Small intestine (tissue), 7 donors: Measurements from ENCODE around the gene CD2. TPM values are rescaled to one million over a fixed set of nuclear protein-coding genes. Genes with fewer than 3 reads are reported as not detected.

Experiments
- DNase-seq, 2 donors: peaks; one replicate each; pipeline versions ENCODE4 v3.0.0 to v3.0.0-alpha.2; 2013
- FAIRE-seq: peaks from 2 replicates; lab custom pipeline; 2012; peaks lifted over from hg19 to GRCh38; lab: Jason Lieb, UNC
- H3K27ac ChIP-seq, 3 donors: one replicate each; pipeline ENCODE4 v1.5.1; 2013; ENCODE audit warnings: low read length in 2 of 3, mild to moderate bottlenecking in 2 of 3, control low read depth in 1 of 3, inconsistent platforms in 1 of 3, low read depth in 1 of 3, moderate library complexity in 1 of 3
- H3K27me3 ChIP-seq, 3 donors: one replicate each; pipeline ENCODE4 v1.6.1; 2013; ENCODE audit warnings: low read length in 3 of 3, inconsistent platforms in 1 of 3; ENCODE audit not compliant: control insufficient read depth in 3 of 3, insufficient read depth in 3 of 3
- H3K36me3 ChIP-seq, 3 donors: one replicate each; pipeline ENCODE4 v1.6.1; 2013; ENCODE audit warnings: low read length in 3 of 3, inconsistent platforms in 1 of 3, low read depth in 1 of 3, mild to moderate bottlenecking in 1 of 3, moderate library complexity in 1 of 3; ENCODE audit not compliant: control insufficient read depth in 3 of 3, insufficient read depth in 2 of 3
- H3K4me1 ChIP-seq, 3 donors: one replicate each; pipeline ENCODE4 v1.6.1; 2013; ENCODE audit warnings: low read length in 2 of 3, inconsistent platforms in 1 of 3, low read depth in 1 of 3, mild to moderate bottlenecking in 1 of 3, moderate library complexity in 1 of 3; ENCODE audit not compliant: control insufficient read depth in 3 of 3, insufficient read depth in 2 of 3
- H3K4me3 ChIP-seq, 3 donors: one replicate each; pipeline ENCODE4 v1.5.1; 2013; ENCODE audit warnings: low read length in 3 of 3, control low read depth in 1 of 3, inconsistent platforms in 1 of 3, low read depth in 1 of 3, mild to moderate bottlenecking in 1 of 3, moderate library complexity in 1 of 3
- H3K9me3 ChIP-seq, 2 donors: one replicate each; pipeline ENCODE4 v1.6.1; 2013; ENCODE audit warnings: low read depth in 1 of 2, low read length in 1 of 2; ENCODE audit not compliant: control insufficient read depth in 2 of 2, insufficient read depth in 1 of 2
- WGBS, 3 donors: extraction: QIAGEN DNeasy Blood & Tissue Kit; methylation state at CpG; one replicate each; pipeline ENCODE4 v1.1.7; 2013; 5-methylcytosine and 5-hydroxymethylcytosine counted together
- polyA plus RNA-seq, 4 donors: library from polyadenylated mRNA; stranded (reverse) in 3 of 4; unstranded in 1 of 4; fragments of 200-250 nt in 3 of 4; fragments of 120-200 nt in 1 of 4; gene quantifications; one replicate each; pipeline versions ENCODE4 v1.2.1 to v1.2.3, GENCODE V29; 2013
- donor health status: healthy with polysubstance abuse.
- donor health status: control.
- donor health status: control.
- donor health status: Bipolar disorder and iron deficiency.
- donor health status: healthy.

The CD2 gene
- polyA plus RNA-seq, 4 donors: 2.1 to 14.9 (median 5.1) TPM

DNA sequence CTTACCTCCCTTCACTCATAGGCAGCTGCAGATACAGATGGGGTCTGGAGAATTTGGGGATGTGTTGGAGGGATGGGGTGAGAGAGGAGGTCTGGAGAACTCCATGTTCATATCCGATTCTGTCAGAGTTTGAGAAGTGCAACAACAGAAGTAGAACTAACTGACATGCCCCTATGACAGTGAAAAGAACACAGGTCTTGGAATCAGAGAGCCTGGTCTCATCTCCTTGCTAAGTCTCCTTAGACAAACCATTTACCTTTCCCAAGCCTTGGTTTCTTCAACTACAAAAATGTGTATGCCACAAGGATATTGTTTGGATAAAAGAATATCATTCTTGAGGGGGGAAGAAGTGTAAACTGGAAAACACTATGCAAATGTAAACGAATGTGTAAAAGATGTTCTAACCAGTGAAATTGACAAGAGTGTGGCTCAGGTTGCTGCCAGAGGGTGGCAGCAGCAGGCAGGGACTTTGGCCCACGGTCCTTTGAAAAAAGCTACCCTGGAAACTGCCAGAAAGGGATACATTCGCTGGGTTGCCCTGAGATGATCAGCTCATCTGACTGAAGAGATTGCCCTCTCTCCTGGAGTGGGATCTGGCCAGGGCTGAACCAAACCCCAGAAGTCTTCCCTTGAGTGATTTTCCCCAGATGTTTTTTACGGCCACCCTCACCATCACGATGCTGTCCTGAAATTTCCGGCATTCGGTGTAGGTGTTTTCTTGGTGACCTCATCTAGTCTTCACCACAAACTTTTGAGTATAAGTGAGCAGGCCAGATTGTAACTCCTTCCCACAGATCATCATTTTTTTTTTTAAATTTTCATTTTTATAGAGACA is 17.0 kb upstream of the CD2 start:
- Histone ChIP-seq H3K27me3 (no peaks in the 10 kb centered on the region), H3K9me3 (peaks cover 0 to 10% of the 10 kb centered on the region in 2 donors), H3K4me1 (no peaks in the 10 kb centered on the region), H3K36me3 (no peaks in the 10 kb centered on the region), H3K27ac (peak overlapping the region in 1 of 3 donors; percentile 6), H3K4me3 (no peak overlapping the region)
- 34 to 50% (median 44%) methylated on average over 8 of the region's 8 CpGs for WGBS, 3 donors
- FAIRE-seq (no peak), DNase-seq (peak; percentile 64 to 66)

DNA sequence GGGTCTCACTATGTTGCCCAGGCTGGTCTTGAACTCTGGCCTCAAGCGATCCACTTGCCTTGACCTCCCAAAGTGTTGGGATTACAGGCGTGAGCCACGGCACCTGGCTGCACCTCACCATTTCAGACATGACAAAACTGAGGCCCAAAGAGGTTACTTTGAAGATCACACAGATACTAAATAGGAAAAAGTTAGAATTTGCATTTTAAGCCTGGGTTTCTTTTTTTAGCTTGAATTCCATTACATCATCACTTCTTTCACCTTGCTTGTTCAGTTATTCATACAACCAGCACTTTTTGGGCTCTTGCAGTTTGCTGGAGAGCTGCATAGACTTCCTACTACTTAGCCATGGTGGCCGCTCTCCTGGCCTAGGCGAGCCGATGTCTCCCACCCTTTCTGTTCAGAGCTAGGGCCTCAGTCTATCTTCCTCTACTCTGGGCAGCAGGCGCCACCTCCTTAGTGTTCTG is 16.3 kb upstream of the CD2 start:
- peaks cover 0 to 16% of the 10 kb centered on the region in 2 donors for H3K9me3 ChIP-seq

DNA sequence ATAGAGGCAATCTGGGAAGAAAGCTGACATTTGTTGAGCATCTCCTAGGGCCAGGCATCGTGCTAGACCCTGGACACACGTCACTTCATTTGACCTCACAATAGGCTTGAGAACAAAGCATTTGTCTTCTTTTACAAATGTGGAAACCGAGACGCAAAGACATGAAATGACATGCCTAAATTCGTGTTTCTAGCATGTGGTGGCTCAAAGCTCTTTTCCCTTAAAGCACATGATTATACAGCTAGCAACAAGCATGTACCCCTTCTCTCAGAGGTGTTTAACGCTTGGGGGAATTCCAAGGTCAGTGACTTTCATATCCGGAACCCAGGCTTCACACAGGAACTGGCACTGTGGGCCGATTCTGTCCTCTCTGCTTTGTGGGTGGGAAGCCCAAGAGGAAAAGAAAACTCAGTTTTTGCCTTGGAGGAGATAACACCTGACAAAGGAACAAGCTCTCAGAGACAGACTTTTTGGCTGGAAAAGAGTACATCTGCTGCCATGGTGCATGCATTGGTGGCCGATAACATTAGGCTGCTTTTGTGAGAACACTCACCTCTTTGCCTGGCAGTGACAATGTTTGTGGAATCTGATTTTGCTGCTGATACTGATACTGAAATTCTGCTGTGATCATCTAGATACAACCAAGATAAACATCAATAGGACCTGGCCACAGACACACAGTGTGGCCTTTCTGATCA is 15.4 kb upstream of the CD2 start:
- H3K36me3 ChIP-seq: no peaks in the 10 kb centered on the region
- DNase-seq (no peak), FAIRE-seq (no peak)
- WGBS, 3 donors: 65 to 83% (median 71%) methylated on average over 9 of the region's 9 CpGs
- H3K9me3 ChIP-seq: peaks cover 1 to 24% of the 10 kb centered on the region in 2 donors
- H3K27me3 ChIP-seq: no peaks in the 10 kb centered on the region
- H3K4me1 ChIP-seq: no peaks in the 10 kb centered on the region
- peak overlapping the region in 2 of 3 donors; percentile 19 to 27 for H3K27ac ChIP-seq
- no peak overlapping the region for H3K4me3 ChIP-seq

More for the DNA sequence above, 16.3 kb upstream of the CD2 start:
- peak overlapping the region in 2 of 3 donors; percentile 27 to 49 for H3K27ac ChIP-seq
- FAIRE-seq (no peak), DNase-seq (no peak)
- H3K4me1 ChIP-seq: no peaks in the 10 kb centered on the region
- H3K36me3 ChIP-seq: no peaks in the 10 kb centered on the region
- H3K27me3 ChIP-seq: no peaks in the 10 kb centered on the region
- H3K4me3 ChIP-seq: no peak overlapping the region
- WGBS, 3 donors: 75 to 85% (median 78%) methylated on average over 7 of the region's 7 CpGs

DNA sequence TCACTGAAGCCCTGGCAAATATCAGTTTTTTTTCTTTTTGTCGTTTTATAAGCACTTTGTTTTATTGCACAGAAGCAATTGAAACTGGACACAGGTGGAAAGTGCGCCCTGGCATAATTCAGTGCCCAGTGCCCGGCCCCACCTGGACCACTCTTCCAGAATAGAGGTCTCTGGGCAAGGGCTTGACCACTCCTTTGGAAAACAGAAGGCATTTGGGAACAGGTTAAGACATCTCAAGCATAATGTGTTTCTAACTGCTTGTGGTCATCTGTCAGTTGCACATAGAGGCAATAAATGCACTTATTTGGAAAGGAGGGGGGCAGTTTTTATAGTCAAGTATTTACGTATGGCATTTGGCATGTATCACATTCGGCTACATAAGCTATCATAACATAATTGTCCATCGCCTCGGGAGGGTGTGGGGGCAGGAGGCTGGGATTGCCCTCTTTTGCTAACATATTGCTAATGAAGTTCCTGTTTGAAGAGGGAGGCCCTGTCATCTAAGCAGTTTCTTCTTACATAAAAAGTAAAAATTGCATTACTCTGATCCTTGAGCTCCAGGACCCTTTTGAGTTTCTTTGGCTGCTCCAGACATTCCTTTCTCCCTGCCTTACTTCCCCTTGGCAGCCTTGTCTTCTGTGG is 14.7 kb upstream of the CD2 start:
- Histone ChIP-seq H3K9me3 (peaks cover 5 to 28% of the 10 kb centered on the region in 2 donors), H3K27ac (peak overlapping the region in 2 of 3 donors; percentile 24 to 56), H3K4me1 (no peaks in the 10 kb centered on the region), H3K4me3 (no peak overlapping the region), H3K27me3 (no peaks in the 10 kb centered on the region), H3K36me3 (no peaks in the 10 kb centered on the region)
- FAIRE-seq (no peak), DNase-seq (no peak)
- 79 to 82% (median 81%) methylated on average over 7 of the region's 7 CpGs for WGBS, 3 donors

DNA sequence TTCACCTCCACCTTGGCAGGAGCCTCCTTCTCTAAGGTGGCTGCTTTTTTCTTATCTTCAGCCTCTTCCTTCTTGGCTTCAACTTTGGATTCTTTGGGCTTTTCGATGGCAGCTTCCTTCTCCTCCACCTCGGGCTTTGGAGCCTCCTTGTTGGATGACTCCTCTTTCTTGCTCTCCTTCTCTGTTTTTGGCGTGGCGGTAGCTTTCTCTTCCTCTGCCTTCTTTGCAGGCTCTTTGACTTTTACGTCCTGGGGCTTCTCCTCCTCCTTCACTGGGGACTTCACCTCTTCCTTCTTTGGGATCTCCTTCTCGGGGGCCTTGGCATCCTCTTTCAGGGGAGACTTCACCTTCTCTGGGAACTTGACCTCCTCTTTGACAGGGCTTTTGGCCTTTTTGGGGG is 13.9 kb upstream of the CD2 start:
- WGBS, 3 donors: 93 to 96% (median 93%) methylated on average over 6 of the region's 6 CpGs
- Histone ChIP-seq H3K4me3 (no peak overlapping the region), H3K4me1 (no peaks in the 10 kb centered on the region), H3K36me3 (no peaks in the 10 kb centered on the region), H3K27me3 (no peaks in the 10 kb centered on the region), H3K27ac (no peak overlapping the region), H3K9me3 (peaks cover 6 to 35% of the 10 kb centered on the region in 2 donors)
- FAIRE-seq (no peak), DNase-seq (no peak)

DNA sequence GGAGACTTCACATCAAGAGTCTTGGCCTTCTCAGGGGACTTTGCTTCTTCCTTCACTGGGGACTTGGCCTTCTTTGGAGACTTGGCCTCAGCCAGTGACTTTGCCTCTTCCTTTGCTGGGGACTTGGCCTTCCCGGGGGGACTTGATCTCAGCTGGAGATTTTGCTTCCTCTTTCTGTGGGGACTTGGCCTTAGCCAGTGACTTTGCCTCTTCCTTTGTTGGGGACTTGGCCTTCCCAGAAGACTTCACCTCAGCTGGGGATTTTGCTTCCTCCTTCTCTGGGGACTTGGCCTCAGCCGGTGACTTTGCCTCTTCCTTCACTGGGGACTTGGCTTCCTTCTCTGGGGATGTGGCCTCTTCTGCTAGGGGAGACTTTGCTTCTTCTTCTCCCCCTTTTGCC is 13.5 kb upstream of the CD2 start:
- WGBS, 3 donors: 78 to 90% (median 87%) methylated on average over 2 of the region's 2 CpGs
- no peak overlapping the region for H3K4me3 ChIP-seq
- FAIRE-seq: no peak

DNA sequence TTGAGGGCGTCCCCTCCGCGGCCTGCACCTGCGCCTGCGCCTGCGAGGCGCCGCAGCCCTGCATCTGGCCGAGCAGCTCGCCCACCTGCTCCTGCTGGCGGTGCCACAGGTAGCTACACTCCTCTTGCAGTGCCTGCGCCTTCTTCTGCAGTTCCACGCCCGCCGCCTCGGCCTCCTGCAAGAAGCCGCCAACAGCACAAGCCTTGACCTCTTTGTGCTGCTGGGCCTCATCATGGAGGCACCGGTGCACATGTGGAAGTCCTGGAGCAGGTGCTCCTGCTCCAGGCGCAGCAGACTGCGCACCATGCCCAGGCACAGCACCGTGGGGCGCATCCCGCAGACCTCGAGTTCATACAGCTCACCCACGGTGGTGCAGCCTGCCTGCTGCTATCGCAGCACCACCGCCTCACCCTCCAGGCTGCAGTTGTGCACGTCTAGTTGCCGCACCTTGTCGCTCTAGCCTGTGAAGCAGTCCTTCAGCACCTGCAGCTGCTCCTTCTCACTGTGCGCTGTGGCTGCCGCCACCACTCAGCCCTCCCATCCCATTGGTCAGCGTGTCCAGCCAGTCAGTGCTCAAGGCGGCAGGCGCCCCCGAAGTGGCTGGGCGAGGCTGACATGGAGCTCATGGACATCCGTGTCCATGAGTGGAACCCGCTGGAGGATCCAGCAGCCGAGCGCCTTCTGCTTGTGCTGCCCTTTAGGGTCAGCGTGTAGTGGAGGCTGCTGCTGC is 12.2 kb upstream of the CD2 start:
- Histone ChIP-seq H3K36me3 (no peaks in the 10 kb centered on the region), H3K9me3 (peaks cover 6 to 35% of the 10 kb centered on the region in 2 donors), H3K4me3 (no peak overlapping the region), H3K27me3 (no peaks in the 10 kb centered on the region), H3K4me1 (no peaks in the 10 kb centered on the region), H3K27ac (no peak overlapping the region)
- DNase-seq (no peak), FAIRE-seq (no peak)
- WGBS, 3 donors: 95% methylated on average over 42 of the region's 42 CpGs

More for the DNA sequence above, 13.5 kb upstream of the CD2 start:
- no peak overlapping the region for H3K27ac ChIP-seq
- H3K4me1 ChIP-seq: no peaks in the 10 kb centered on the region
- DNase-seq: no peak
- no peaks in the 10 kb centered on the region for H3K27me3 ChIP-seq
- H3K36me3 ChIP-seq: no peaks in the 10 kb centered on the region
- H3K9me3 ChIP-seq: peaks cover 6 to 35% of the 10 kb centered on the region in 2 donors

DNA sequence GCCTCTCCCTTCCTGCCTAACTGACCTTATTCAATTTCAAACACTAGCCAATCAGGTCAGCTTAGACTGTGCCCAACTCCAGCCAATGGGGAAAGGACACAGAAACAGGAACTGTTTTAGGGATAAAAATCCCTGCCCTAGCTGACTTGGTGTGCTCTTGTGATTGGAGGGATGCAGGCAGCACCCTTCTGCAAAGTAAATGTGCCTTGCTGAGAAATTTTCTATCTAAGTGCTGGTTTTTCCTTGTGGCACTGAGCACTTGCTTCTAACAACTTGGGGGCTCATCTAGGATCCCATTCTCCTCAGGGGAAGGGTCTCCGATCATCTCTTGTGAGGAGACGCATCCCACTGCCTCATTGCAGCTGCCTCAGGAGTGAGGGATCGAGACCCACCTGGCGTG is 10.7 kb upstream of the CD2 start:
- no peaks in the 10 kb centered on the region for H3K4me1 ChIP-seq
- no peak overlapping the region for H3K4me3 ChIP-seq
- peaks cover 7 to 42% of the 10 kb centered on the region in 2 donors for H3K9me3 ChIP-seq
- DNase-seq (no peak), FAIRE-seq (no peak)
- 95% methylated on average over 4 of the region's 4 CpGs for WGBS, 3 donors
- H3K36me3 ChIP-seq: no peaks in the 10 kb centered on the region
- H3K27me3 ChIP-seq: no peaks in the 10 kb centered on the region
- no peak overlapping the region for H3K27ac ChIP-seq
